NCI-H226 (cell line): ENCODE measurements around the gene IDH3G.

Experiments used
- DNase-seq: peaks from one replicate; pipeline ENCODE4 v3.0.0-alpha.2; 2015

IDH3G gene

GRCh38 chrX:153814591-153815315 is 20.6 kb upstream of the IDH3G start:
- DNase-seq = no peak

- DNase-seq = no peak
Measured at GRCh38 chrX:153813161-153813560, 19.0 kb upstream of the IDH3G start.

GRCh38 chrX:153812220-153812619 is 18.0 kb upstream of the IDH3G start:
- no peak for DNase-seq

GRCh38 chrX:153807976-153808375 is 13.8 kb upstream of the IDH3G start:
- no peak for DNase-seq

- DNase-seq = no peak
Measured at GRCh38 chrX:153806999-153807575, 12.9 kb upstream of the IDH3G start.

- no peak for DNase-seq
Measured at GRCh38 chrX:153805436-153805835, 11.3 kb upstream of the IDH3G start.

GRCh38 chrX:153804621-153805020 is 10.4 kb upstream of the IDH3G start:
- no peak for DNase-seq

- no peak for DNase-seq
Measured at GRCh38 chrX:153804100-153804595, 10.0 kb upstream of the IDH3G start.

GRCh38 chrX:153803211-153804099 is 9.3 kb upstream of the IDH3G start:
- DNase-seq = no peak

- no peak for DNase-seq
Measured at GRCh38 chrX:153802513-153803045, 8.4 kb upstream of the IDH3G start.

GRCh38 chrX:153801669-153802068 is 7.5 kb upstream of the IDH3G start:
- no peak for DNase-seq

- DNase-seq = no peak
Measured at GRCh38 chrX:153800746-153801145, 6.6 kb upstream of the IDH3G start.

- DNase-seq = no peak
Measured at GRCh38 chrX:153800177-153800722, 6.1 kb upstream of the IDH3G start.

GRCh38 chrX:153799326-153799725 is 5.2 kb upstream of the IDH3G start:
- DNase-seq = no peak

GRCh38 chrX:153797415-153798015 is 3.3 kb upstream of the IDH3G start:
- DNase-seq = no peak

- DNase-seq = no peak
Measured at GRCh38 chrX:153794897-153795816, 982 bp upstream of the IDH3G start.

GRCh38 chrX:153793291-153793690 is 884 bp downstream of the IDH3G start:
- DNase-seq = no peak

- no peak for DNase-seq
Measured at GRCh38 chrX:153792368-153792767, 1.8 kb downstream of the IDH3G start.

- DNase-seq = no peak
Measured at GRCh38 chrX:153791104-153791852, 2.9 kb downstream of the IDH3G start.

- DNase-seq = no peak
Measured at GRCh38 chrX:153789654-153790053, 4.5 kb downstream of the IDH3G start.

- no peak for DNase-seq
Measured at GRCh38 chrX:153786669-153787068, 7.5 kb downstream of the IDH3G start.
